Kidney (tissue), 14 donors: ENCODE results near the gene KDM8. TPM values are rescaled to one million over a fixed set of nuclear protein-coding genes. Genes with fewer than 3 reads are reported as not detected.

ENCODE experiments used
- DNase-seq, 5 donors: peaks; one replicate each; pipeline ENCODE4 v3.0.0-alpha.2; 2013 to 2020
- FAIRE-seq: peaks from 2 replicates; lab custom pipeline; 2012; peaks lifted over from hg19 to GRCh38; lab: Jason Lieb, UNC
- H3K27ac ChIP-seq, 2 donors: one replicate each; pipeline ENCODE4 v1.7.0; 2013; ENCODE audit warnings: low read depth in 2 of 2, low read length in 2 of 2, inconsistent platforms in 1 of 2
- H3K27me3 ChIP-seq: one replicate; pipeline ENCODE4 v1.7.1; 2013; ENCODE audit warnings: low read length, inconsistent platforms; ENCODE audit not compliant: control insufficient read depth, insufficient read depth
- H3K36me3 ChIP-seq, 3 donors: one replicate each; pipeline versions ENCODE4 v1.7.0 to v1.7.1; 2013; ENCODE audit warnings: low read length in 3 of 3, control low read depth in 1 of 3, inconsistent platforms in 1 of 3; ENCODE audit not compliant: insufficient read depth in 3 of 3, control insufficient read depth in 2 of 3
- H3K4me1 ChIP-seq, 3 donors: one replicate each; pipeline versions ENCODE4 v1.7.0 to v1.7.1; 2013; ENCODE audit warnings: low read length in 3 of 3, inconsistent platforms in 1 of 3, low read depth in 1 of 3; ENCODE audit not compliant: control insufficient read depth in 2 of 3, insufficient read depth in 2 of 3
- H3K4me3 ChIP-seq, 3 donors: one replicate each; pipeline versions ENCODE4 v1.7.0 to v1.8.1; 2013; ENCODE audit warnings: low read length in 3 of 3, control low read depth in 1 of 3, inconsistent platforms in 1 of 3
- H3K9ac ChIP-seq, 3 donors: one replicate each; pipeline versions ENCODE4 v1.7.0 to v1.7.1; 2013; ENCODE audit warnings: low read length in 3 of 3, control low read depth in 1 of 3, inconsistent platforms in 1 of 3
- H3K9me3 ChIP-seq, 3 donors: one replicate each; pipeline versions ENCODE4 v1.7.0 to v1.7.1; 2013; ENCODE audit warnings: low read length in 3 of 3, control low read depth in 1 of 3, inconsistent platforms in 1 of 3; ENCODE audit not compliant: control insufficient read depth in 2 of 3, insufficient read depth in 1 of 3
- intact Hi-C: fragments of 100-400 bp; cut with DNase I; formaldehyde crosslinking; loops from one replicate; pipeline ENCODE4 v1.11.1; 2022
- polyA plus RNA-seq: library from polyadenylated mRNA; stranded (reverse); fragments of 350-450 nt; fragmentation: Illumina TruSeq; extraction: RNeasy Lipid Tissue Mini Kit (QIAGEN cat#74804); gene quantifications from one replicate; pipeline ENCODE4 v1.2.3, GENCODE V29; 2014; ENCODE audit warnings: low read depth, low replicate concordance; ENCODE audit not compliant: insufficient read depth
- total RNA-seq: library from RNA; stranded (reverse); fragmentation: NEBNext Ultra II Directional; extraction: Animal tissue kit (Norgen Biotek cat#: 25700); gene quantifications from one replicate; pipeline ENCODE4 v1.2.1, GENCODE V29; 2021
- TF ChIP-seq, protein P1 (sequence below): IDR thresholded peaks from 3 replicates; pipeline ENCODE4 v1.5.1; 2012; ENCODE audit warnings: mild to moderate bottlenecking, moderate library complexity, borderline replicate concordance; ENCODE audit not compliant: insufficient read depth; ENCODE audit errors: extremely low read depth
- donor health status: control.
- donor health status: control.
- donor health status: control.
- donor health status: control.
- donor health status: control.
- donor health status: DM: yes; HTN: yes; CAD: no.
- donor health status: Normal renal cell carcinoma (clear cell type).

The KDM8 gene
- total and polyA plus RNA-seq, 2 donors from 2014 or later: 6.3 to 8.5 TPM

DNA sequence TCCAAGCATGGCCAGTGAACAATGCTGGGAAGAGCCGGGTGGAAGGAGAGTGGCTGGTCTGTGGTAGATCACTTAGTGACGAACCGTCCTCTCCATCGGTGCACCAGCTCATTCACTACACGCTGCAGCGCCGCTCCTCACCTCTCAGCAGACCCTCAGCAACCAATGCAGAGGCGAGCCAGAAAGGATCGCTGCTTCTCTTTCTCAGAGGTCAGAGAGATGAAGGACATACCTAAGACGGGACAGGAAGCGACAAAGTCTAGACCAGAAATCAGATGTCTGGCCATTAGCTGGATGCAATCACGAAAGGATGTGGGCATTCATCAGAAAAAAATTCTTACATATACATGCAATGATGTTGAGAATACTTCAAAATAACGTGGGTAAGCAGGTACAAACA lies 38.3 kb downstream of the KDM8 start:
- Histone ChIP-seq H3K4me3 (no peak overlapping the region), H3K36me3 (no peaks in the 10 kb centered on the region), H3K27me3 (no peaks in the 10 kb centered on the region), H3K27ac (peak overlapping the region; percentile 20 to 45), H3K4me1 (peaks cover 3 to 50% (median 31%) of the 10 kb centered on the region in 3 donors), H3K9ac (no peak overlapping the region), H3K9me3 (no peaks in the 10 kb centered on the region)
- intact Hi-C loops: loop anchor here (10.0 kb wide), 1 partner anchor 83 kb away; no protein-coding TSS in a partner anchor
- FAIRE-seq: no peak
- DNase-seq: peak in 1 of 5 donors; percentile 61
- TF ChIP-seq, protein P1, sequence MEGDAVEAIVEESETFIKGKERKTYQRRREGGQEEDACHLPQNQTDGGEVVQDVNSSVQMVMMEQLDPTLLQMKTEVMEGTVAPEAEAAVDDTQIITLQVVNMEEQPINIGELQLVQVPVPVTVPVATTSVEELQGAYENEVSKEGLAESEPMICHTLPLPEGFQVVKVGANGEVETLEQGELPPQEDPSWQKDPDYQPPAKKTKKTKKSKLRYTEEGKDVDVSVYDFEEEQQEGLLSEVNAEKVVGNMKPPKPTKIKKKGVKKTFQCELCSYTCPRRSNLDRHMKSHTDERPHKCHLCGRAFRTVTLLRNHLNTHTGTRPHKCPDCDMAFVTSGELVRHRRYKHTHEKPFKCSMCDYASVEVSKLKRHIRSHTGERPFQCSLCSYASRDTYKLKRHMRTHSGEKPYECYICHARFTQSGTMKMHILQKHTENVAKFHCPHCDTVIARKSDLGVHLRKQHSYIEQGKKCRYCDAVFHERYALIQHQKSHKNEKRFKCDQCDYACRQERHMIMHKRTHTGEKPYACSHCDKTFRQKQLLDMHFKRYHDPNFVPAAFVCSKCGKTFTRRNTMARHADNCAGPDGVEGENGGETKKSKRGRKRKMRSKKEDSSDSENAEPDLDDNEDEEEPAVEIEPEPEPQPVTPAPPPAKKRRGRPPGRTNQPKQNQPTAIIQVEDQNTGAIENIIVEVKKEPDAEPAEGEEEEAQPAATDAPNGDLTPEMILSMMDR: no peak

- Histone ChIP-seq H3K4me3 (peak overlapping the region in 1 of 3 donors; percentile 47), H3K36me3 (no peaks in the 10 kb centered on the region), H3K9me3 (no peaks in the 10 kb centered on the region), H3K27ac (peak overlapping the region; percentile 38 to 78), H3K4me1 (peaks cover 3 to 47% (median 31%) of the 10 kb centered on the region in 3 donors), H3K27me3 (no peaks in the 10 kb centered on the region), H3K9ac (peak overlapping the region in 1 of 3 donors; percentile 54)
- intact Hi-C loops: loop anchor here (10.0 kb wide), 1 partner anchor 82 kb away; no protein-coding TSS in a partner anchor
- TF ChIP-seq, protein P1: no peak
- FAIRE-seq: no peak
- no peak for DNase-seq
Measured at GRCh38 chr16:27242398-27242797, 39.1 kb downstream of the KDM8 start.

DNA sequence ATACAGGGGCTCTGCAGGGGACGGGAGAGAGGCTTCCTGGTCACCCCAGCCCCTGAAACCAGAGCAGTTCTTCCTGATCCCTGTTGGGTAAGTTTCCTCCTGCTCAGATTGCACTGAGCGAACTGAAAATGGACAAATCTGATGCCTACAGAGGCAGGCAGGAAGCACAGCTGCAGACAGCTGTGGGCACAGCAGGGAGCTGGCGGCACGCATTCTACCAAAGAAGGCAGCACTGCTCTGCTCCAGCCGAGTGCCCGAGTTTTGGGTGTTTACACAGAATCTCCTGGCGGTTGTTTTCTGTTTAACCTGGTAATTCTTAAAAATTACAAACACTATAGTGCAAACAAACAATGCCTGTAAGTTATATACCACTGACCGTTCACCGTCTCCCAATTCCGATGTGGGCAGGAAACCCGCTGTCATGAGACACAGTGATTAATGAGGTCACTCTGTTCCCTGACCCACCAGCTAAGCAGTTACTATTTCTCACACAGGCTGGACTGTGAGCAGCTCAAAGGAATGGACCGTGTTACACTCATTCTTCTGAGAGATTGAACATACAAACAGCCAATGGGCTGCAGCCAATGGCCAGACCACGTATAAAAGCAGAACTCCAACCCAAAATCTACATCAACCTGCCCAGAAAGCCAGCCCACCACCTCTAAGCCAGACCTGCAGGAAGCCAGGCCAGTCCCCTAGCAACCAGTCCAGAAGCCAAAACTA lies 39.7 kb downstream of the KDM8 start:
- DNase-seq (peak; percentile 69 to 94 (median 82)), FAIRE-seq (no peak)
- TF ChIP-seq, protein P1: no peak
- H3K27ac ChIP-seq: peak overlapping the region; percentile 60 to 78
- H3K9ac ChIP-seq: peak overlapping the region in 2 of 3 donors; percentile 22 to 54
- H3K36me3 ChIP-seq: no peaks in the 10 kb centered on the region
- H3K4me1 ChIP-seq: peaks cover 3 to 42% (median 31%) of the 10 kb centered on the region in 3 donors
- intact Hi-C loops: loop anchor here (10.0 kb wide), 1 partner anchor 82 kb away; no protein-coding TSS in a partner anchor
- H3K4me3 ChIP-seq: peak overlapping the region; percentile 22 to 47 (median 33)
- H3K9me3 ChIP-seq: no peaks in the 10 kb centered on the region
- no peaks in the 10 kb centered on the region for H3K27me3 ChIP-seq
